Neural cell (in vitro differentiated cells): Measurements from ENCODE around the gene SLF2.

Experiments
- EP300 ChIP-seq: fragments of 450-650 bp; conservative IDR thresholded peaks from 2 replicates; pipeline ENCODE4 v1.6.1; 2014; ENCODE audit warnings: antibody characterized with exemption, mild to moderate bottlenecking, moderate library complexity; ENCODE audit not compliant: poor library complexity, severe bottlenecking
- EZH2 ChIP-seq: fragments of 200-600, 300-800 bp; shearing (Covaris generic), sonication (generic); IDR thresholded peaks from 2 replicates; pipeline ENCODE4 v1.6.1; 2014; ENCODE audit warnings: antibody characterized with exemption, low read length, borderline replicate concordance, mild to moderate bottlenecking; ENCODE audit not compliant: insufficient read depth, poor library complexity, severe bottlenecking
- POLR2AphosphoS5 ChIP-seq: IDR thresholded peaks from 2 replicates; pipeline ENCODE4 v1.6.1; 2012
- RAD21 ChIP-seq: fragments of 450-650 bp; conservative IDR thresholded peaks from 2 replicates; pipeline ENCODE4 v1.6.1; 2014; ENCODE audit warnings: antibody characterized with exemption, mild to moderate bottlenecking, moderate library complexity
- TAF1 ChIP-seq: IDR thresholded peaks from 2 replicates; pipeline ENCODE4 v1.6.1; 2012; ENCODE audit warnings: low read depth
- TF ChIP-seq, protein P1 (sequence below): fragments of 450-650 bp; IDR thresholded peaks from 2 replicates; pipeline ENCODE4 v1.5.1; 2014; ENCODE audit warnings: antibody characterized with exemption, mild to moderate bottlenecking, moderate library complexity; ENCODE audit not compliant: poor library complexity, severe bottlenecking
- TF ChIP-seq, protein P2 (sequence below): IDR thresholded peaks from 2 replicates; pipeline ENCODE4 v1.6.1; 2012; ENCODE audit warnings: borderline replicate concordance

DNA sequence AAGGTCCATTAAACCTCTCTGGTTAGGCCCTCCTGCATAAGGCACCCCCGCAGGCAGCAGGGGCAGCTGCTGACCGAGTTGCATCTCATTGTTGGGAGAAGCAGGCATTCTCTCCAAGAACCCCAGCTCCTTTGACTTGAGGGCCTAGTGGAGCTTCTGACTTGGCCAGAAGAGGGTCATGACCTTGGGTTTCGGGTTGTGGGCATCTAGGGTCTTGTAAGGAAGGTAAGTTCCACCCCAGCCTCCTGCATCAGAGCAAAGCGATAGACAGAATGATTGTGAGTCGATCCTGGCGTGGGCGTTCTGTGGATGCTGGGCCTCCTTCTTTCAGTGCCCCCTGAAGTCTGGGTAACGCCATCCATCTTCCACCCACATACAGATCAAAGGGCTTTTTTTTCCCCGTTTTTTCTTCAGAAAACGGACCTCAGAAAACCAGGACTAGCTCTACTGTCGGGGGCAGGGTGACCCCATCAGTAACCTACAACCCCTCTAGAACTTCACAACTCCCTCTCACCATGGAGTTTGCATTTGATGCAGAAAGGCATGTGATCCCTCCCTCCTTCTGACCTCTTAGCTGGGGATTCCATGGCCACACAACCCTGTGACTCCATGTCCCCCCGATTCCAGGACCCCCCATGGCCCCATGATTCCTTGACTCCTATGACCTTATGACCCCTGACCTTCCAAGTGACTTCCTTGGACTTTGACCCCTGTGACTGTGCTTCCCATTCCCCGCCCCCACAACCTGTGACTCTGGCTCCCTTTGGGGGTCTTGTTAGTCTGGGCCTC lies 59.5 kb downstream of the SLF2 start:
- TF ChIP-seq, protein P1, sequence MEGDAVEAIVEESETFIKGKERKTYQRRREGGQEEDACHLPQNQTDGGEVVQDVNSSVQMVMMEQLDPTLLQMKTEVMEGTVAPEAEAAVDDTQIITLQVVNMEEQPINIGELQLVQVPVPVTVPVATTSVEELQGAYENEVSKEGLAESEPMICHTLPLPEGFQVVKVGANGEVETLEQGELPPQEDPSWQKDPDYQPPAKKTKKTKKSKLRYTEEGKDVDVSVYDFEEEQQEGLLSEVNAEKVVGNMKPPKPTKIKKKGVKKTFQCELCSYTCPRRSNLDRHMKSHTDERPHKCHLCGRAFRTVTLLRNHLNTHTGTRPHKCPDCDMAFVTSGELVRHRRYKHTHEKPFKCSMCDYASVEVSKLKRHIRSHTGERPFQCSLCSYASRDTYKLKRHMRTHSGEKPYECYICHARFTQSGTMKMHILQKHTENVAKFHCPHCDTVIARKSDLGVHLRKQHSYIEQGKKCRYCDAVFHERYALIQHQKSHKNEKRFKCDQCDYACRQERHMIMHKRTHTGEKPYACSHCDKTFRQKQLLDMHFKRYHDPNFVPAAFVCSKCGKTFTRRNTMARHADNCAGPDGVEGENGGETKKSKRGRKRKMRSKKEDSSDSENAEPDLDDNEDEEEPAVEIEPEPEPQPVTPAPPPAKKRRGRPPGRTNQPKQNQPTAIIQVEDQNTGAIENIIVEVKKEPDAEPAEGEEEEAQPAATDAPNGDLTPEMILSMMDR = no peak
- TF ChIP-seq TAF1 (no peak), EZH2 (no peak), EP300 (no peak), POLR2AphosphoS5 (no peak), RAD21 (no peak)
- TF ChIP-seq, protein P2, sequence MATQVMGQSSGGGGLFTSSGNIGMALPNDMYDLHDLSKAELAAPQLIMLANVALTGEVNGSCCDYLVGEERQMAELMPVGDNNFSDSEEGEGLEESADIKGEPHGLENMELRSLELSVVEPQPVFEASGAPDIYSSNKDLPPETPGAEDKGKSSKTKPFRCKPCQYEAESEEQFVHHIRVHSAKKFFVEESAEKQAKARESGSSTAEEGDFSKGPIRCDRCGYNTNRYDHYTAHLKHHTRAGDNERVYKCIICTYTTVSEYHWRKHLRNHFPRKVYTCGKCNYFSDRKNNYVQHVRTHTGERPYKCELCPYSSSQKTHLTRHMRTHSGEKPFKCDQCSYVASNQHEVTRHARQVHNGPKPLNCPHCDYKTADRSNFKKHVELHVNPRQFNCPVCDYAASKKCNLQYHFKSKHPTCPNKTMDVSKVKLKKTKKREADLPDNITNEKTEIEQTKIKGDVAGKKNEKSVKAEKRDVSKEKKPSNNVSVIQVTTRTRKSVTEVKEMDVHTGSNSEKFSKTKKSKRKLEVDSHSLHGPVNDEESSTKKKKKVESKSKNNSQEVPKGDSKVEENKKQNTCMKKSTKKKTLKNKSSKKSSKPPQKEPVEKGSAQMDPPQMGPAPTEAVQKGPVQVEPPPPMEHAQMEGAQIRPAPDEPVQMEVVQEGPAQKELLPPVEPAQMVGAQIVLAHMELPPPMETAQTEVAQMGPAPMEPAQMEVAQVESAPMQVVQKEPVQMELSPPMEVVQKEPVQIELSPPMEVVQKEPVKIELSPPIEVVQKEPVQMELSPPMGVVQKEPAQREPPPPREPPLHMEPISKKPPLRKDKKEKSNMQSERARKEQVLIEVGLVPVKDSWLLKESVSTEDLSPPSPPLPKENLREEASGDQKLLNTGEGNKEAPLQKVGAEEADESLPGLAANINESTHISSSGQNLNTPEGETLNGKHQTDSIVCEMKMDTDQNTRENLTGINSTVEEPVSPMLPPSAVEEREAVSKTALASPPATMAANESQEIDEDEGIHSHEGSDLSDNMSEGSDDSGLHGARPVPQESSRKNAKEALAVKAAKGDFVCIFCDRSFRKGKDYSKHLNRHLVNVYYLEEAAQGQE = no peak
